HG03045 (cell line): Measurements from ENCODE around the gene NDUFS4.
"Not testable (repeated sequence)": the region's sequence is repeated elsewhere in the genome, so short reads cannot be mapped to it uniquely, and the experiment has no call there.

Experiments
- ATAC-seq: cut with Tn5 transposase; IDR thresholded peaks from one replicate; pipeline ENCODE4 v1.9.1; 2021; ENCODE audit warnings: mild to moderate bottlenecking, moderate library complexity; ENCODE audit not compliant: unreplicated experiment

Gene NDUFS4

GRCh38 chr5:53649352-53649751 is 88.9 kb downstream of the NDUFS4 start:
- no peak for ATAC-seq

DNA sequence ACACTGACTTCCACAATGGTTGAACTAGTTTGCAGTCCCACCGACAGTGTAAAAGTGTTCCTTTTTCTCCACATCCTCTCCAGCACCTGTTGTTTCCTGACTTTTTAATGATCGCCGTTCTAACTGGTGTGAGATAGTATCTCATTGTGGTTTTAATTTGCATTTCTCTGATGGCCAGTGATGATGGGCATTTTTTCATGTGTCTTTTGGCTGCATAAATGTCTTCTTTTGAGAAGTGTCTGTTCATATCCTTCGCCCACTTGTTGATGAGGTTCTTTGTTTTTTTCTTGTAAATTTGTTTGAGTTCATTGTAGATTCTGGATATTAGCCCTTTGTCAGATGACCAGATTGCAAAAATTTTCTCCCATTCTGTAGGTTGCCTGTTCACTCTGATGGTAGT is 100.1 kb downstream of the NDUFS4 start:
- ATAC-seq, result not testable (repeated sequence)

DNA sequence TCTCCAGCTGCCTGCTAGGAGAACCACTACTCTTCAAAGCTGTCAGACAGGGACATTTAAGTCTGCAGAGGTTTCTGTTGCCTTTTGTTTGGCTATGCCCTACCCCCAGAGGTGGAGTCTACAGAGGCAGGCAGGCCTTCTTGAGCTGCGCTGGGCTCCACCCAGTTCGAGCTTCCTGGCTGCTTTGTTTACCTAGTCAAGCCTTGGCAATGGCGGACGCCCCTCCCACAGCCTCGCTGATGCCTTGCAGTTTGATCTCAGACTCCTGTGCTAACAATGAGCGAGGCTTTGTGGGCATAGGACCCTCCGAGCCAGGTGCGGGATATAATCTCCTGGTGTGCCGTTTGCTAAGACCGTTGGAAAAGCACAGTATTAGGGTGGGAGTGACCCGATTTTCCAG is 104.9 kb downstream of the NDUFS4 start:
- ATAC-seq, result not testable (repeated sequence)

- no peak for ATAC-seq
Measured at GRCh38 chr5:53667621-53668020, 107.2 kb downstream of the NDUFS4 start.

DNA sequence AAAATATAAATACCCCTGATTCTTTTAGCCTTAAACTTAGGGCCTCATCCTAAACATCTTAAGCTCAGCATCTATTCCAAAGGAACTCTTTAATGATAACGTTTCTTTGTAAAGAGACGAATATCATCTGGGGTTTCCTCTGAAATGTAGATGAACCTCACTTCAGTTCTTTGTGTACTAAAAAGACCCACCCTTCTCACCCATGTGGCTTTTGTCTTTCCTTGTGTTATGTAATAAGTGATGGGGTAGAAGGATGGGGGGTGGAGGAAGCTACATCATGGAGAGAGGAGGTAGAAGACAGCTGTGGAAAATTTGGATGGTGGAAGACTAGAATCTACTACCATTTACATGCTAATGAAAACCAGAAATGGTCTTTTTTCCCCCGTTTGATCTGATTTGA is 111.0 kb downstream of the NDUFS4 start:
- ATAC-seq, result no peak

DNA sequence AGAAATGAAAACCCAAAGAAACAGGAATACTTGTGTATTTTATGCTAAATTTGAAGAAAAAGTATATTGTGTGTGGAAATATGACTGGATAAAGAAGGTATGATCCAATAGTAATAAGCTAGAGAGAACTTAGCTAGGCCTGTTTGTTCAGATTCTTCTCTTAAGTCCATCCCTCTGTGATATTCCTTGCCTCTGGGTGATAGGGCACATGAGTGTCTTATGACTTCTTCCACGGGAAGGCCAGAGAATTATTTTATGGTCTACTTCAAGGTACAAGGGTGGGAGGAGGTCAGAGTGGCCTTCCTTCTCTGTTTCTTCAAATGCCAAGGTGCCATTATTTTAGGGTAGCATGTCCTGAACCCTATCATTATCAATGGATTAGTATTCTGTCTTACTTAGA is 113.7 kb downstream of the NDUFS4 start:
- no peak for ATAC-seq

GRCh38 chr5:53677632-53678031 is 117.2 kb downstream of the NDUFS4 start:
- no peak for ATAC-seq

DNA sequence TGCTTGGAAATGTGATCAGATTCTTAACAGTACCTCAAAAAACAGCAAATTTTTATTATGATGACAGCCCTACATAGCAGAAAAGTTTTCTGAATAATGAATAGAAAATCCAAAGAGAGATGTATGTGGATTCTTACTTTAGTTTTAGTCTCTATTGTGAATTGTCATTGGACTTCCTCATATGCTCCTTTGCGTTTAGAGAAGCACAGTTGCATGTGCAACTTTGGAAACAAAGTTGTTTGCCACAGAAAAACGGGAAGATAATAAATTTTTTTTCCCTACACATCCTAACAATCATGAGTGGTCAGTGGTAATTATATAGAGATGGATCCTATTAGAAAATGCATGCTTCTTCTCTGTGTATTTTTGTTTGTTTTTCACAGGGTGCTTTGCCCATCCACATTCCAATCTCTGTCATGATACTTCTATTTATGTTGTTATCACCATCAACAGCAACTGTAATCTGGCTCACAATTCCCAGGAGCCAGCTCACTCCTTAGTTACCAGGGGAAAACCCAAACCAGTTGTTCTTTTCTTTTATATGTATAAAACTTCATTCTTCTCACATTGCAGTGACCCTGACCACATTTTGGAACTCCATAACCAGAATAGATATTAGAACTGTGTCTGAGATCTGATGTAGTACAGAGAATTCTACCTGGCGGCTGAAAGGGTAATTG is 118.7 kb downstream of the NDUFS4 start:
- no peak for ATAC-seq

- no peak for ATAC-seq
Measured at GRCh38 chr5:53681079-53681478, 120.6 kb downstream of the NDUFS4 start.

GRCh38 chr5:53691014-53691413 is 130.6 kb downstream of the NDUFS4 start:
- ATAC-seq, result no peak

DNA sequence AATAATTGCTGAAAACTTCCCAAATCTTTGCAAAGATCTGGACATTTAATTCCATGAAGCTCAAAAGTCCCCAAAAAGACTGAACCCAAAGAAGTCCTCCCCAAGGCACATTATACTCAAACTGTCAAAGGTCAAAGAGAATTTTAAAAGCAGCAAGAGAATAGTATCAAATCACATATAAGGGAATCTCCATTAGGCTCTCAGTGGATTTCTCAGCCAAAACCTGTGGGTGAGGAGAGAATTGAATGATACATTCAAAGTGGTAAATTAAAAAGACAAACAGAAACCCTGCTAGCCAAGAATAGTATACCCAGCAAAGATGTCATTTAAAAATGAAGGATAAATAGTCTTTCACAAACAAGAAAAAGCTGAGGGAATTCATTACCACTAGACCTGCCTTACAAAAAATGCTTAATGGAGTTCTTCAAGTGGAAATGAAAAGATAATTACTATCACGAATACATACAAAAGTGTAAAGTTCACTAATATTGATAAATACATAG is 134.1 kb downstream of the NDUFS4 start:
- ATAC-seq, result no peak

GRCh38 chr5:53710405-53710804 is 150.0 kb downstream of the NDUFS4 start:
- ATAC-seq, result not testable (repeated sequence)

- ATAC-seq, result no peak
Measured at GRCh38 chr5:53712327-53712726, 151.9 kb downstream of the NDUFS4 start.

GRCh38 chr5:53713978-53714666 is 153.7 kb downstream of the NDUFS4 start:
- ATAC-seq, result no peak

DNA sequence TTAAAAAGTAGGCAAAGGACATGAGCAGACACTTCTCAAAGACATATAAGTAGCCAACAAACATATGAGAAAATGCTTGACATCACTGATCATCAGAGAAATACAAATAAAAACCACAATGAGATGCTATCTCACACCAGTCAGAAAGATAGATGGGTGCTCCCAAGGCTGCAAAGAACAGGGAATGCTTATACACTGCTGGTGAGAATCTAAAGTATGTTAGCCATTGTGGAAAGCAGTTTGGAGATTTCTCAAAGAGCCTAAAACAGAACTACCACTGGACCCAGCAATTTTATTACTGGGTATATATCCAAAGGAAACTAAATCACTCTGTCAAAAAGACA is 154.2 kb downstream of the NDUFS4 start:
- no peak for ATAC-seq

GRCh38 chr5:53726121-53726520 is 165.7 kb downstream of the NDUFS4 start:
- ATAC-seq, result no peak

- no peak for ATAC-seq
Measured at GRCh38 chr5:53730943-53731342, 170.5 kb downstream of the NDUFS4 start.
